NT2/D1 (cell line): ENCODE measurements around the gene RUNX1.

Experiments
- DNase-seq: peaks from one replicate; pipeline ENCODE4 v3.0.0-alpha.2; 2011; ENCODE audit warnings: low read depth, low spot score
- H3K27me3 ChIP-seq: 2 replicates; pipeline ENCODE4 v1.6.0; 2011; ENCODE audit warnings: mild to moderate bottlenecking; ENCODE audit not compliant: insufficient read length, insufficient read depth
- H3K36me3 ChIP-seq: 2 replicates; pipeline ENCODE4 v1.6.1; 2011; ENCODE audit warnings: mild to moderate bottlenecking, low read length, mixed read lengths; ENCODE audit not compliant: insufficient read depth, insufficient read length
- H3K4me1 ChIP-seq: 2 replicates; pipeline ENCODE4 v1.5.1; 2011; ENCODE audit not compliant: insufficient read depth, insufficient read length
- H3K4me3 ChIP-seq: 2 replicates; pipeline ENCODE4 v1.5.1; 2011; ENCODE audit warnings: low read depth; ENCODE audit not compliant: insufficient read length
- H3K9ac ChIP-seq: 2 replicates; pipeline ENCODE4 v1.6.0; 2011; ENCODE audit warnings: low read depth; ENCODE audit not compliant: insufficient read length
- H3K9me3 ChIP-seq: 2 replicates; pipeline ENCODE4 v1.5.1; 2011; ENCODE audit warnings: mild to moderate bottlenecking, low read length; ENCODE audit not compliant: insufficient read depth
- SUZ12 ChIP-seq: IDR thresholded peaks from 2 replicates; pipeline ENCODE4 v1.6.1; 2011; ENCODE audit not compliant: insufficient read length, insufficient read depth; ENCODE audit errors: extremely low read depth
- YY1 ChIP-seq: IDR thresholded peaks from 2 replicates; pipeline ENCODE4 v1.6.1; 2011; ENCODE audit not compliant: insufficient read length, insufficient read depth
- ZNF274 ChIP-seq: IDR thresholded peaks from 2 replicates; pipeline ENCODE4 v1.6.1; 2011; ENCODE audit warnings: mild to moderate bottlenecking, low read depth, low read length

RUNX1 gene

GRCh38 chr21:34783815-34784214 lies 265.3 kb downstream of the RUNX1 start:
- Histone ChIP-seq H3K27me3 (no peaks in the 10 kb centered on the region), H3K4me3 (no peak overlapping the region), H3K9me3 (no peaks in the 10 kb centered on the region; the same call in 1 of the 2 replicates), H3K9ac (no peak overlapping the region), H3K36me3 (no peaks in the 10 kb centered on the region), H3K4me1 (peaks cover 6% of the 10 kb centered on the region)
- TF ChIP-seq YY1: no peak
- no peak for TF ChIP-seq ZNF274
- no peak for TF ChIP-seq SUZ12
- DNase-seq: no peak

GRCh38 chr21:34782506-34783360 lies 266.4 kb downstream of the RUNX1 start:
- peaks cover 2% of the 10 kb centered on the region for H3K4me1 ChIP-seq
- H3K36me3 ChIP-seq: no peaks in the 10 kb centered on the region
- no peaks in the 10 kb centered on the region for H3K27me3 ChIP-seq
- no peak for TF ChIP-seq YY1
- no peak for DNase-seq
- no peak overlapping the region for H3K9ac ChIP-seq
- H3K9me3 ChIP-seq: no peaks in the 10 kb centered on the region; the same call in 1 of the 2 replicates
- H3K4me3 ChIP-seq: no peak overlapping the region

- no peaks in the 10 kb centered on the region for H3K27me3 ChIP-seq
- no peaks in the 10 kb centered on the region; the same call in 1 of the 2 replicates for H3K9me3 ChIP-seq
- no peak for DNase-seq
- H3K4me3 ChIP-seq: no peak overlapping the region
- no peaks in the 10 kb centered on the region for H3K36me3 ChIP-seq
- no peak for TF ChIP-seq YY1
- no peak for TF ChIP-seq ZNF274
- no peak for TF ChIP-seq SUZ12
- H3K9ac ChIP-seq: no peak overlapping the region
- H3K4me1 ChIP-seq: no peaks in the 10 kb centered on the region
Measured at GRCh38 chr21:34781526-34781925, 267.6 kb downstream of the RUNX1 start.

- Histone ChIP-seq H3K9me3 (no peaks in the 10 kb centered on the region; the same call in 1 of the 2 replicates), H3K27me3 (no peaks in the 10 kb centered on the region), H3K36me3 (no peaks in the 10 kb centered on the region), H3K4me1 (no peaks in the 10 kb centered on the region), H3K4me3 (no peak overlapping the region), H3K9ac (no peak overlapping the region)
- TF ChIP-seq YY1: no peak
- no peak for TF ChIP-seq ZNF274
- no peak for TF ChIP-seq SUZ12
- no peak for DNase-seq
Measured at GRCh38 chr21:34779860-34780259, 269.2 kb downstream of the RUNX1 start.

GRCh38 chr21:34775793-34776192 lies 273.3 kb downstream of the RUNX1 start:
- Histone ChIP-seq H3K9ac (no peak overlapping the region), H3K4me1 (no peaks in the 10 kb centered on the region), H3K4me3 (no peak overlapping the region), H3K36me3 (no peaks in the 10 kb centered on the region), H3K9me3 (no peaks in the 10 kb centered on the region; the same call in 1 of the 2 replicates), H3K27me3 (no peaks in the 10 kb centered on the region)
- no peak for DNase-seq
- TF ChIP-seq YY1 (no peak), SUZ12 (no peak), ZNF274 (no peak)

- Histone ChIP-seq H3K4me3 (no peak overlapping the region), H3K27me3 (no peaks in the 10 kb centered on the region), H3K4me1 (no peaks in the 10 kb centered on the region), H3K36me3 (no peaks in the 10 kb centered on the region), H3K9ac (no peak overlapping the region), H3K9me3 (no peaks in the 10 kb centered on the region; the same call in 1 of the 2 replicates)
- TF ChIP-seq ZNF274: no peak
- TF ChIP-seq YY1: no peak
- DNase-seq: no peak
Measured at GRCh38 chr21:34774750-34775149, 274.4 kb downstream of the RUNX1 start.

GRCh38 chr21:34771512-34772028 lies 277.5 kb downstream of the RUNX1 start:
- H3K9ac ChIP-seq: no peak overlapping the region
- no peaks in the 10 kb centered on the region for H3K4me1 ChIP-seq
- no peaks in the 10 kb centered on the region for H3K9me3 ChIP-seq
- DNase-seq: no peak
- H3K27me3 ChIP-seq: no peaks in the 10 kb centered on the region
- H3K4me3 ChIP-seq: no peak overlapping the region
- no peak for TF ChIP-seq YY1
- TF ChIP-seq SUZ12: no peak
- TF ChIP-seq ZNF274: no peak
- H3K36me3 ChIP-seq: no peaks in the 10 kb centered on the region
